Nephron progenitor cell (in vitro differentiated cells): Measurements from ENCODE around the gene PKNOX1.
"Not testable (repeated sequence)": the region's sequence is repeated elsewhere in the genome, so short reads cannot be mapped to it uniquely, and the experiment has no call there.

Experiments used
- DNase-seq: peaks from one replicate; pipeline ENCODE4 v3.0.0; 2021
- H3K27ac Mint-ChIP-seq: 2 replicates; pipeline ENCODE4 v1.8.0; 2021; ENCODE audit warnings: mild to moderate bottlenecking, moderate library complexity, mixed read lengths
- H3K27me3 Mint-ChIP-seq: 2 replicates; pipeline ENCODE4 v1.8.0; 2021; ENCODE audit warnings: mild to moderate bottlenecking, low read depth, mixed read lengths; ENCODE audit not compliant: poor library complexity
- H3K36me3 Mint-ChIP-seq: 2 replicates; pipeline ENCODE4 v1.8.0; 2021; ENCODE audit warnings: low read depth, mixed read lengths
- H3K4me1 Mint-ChIP-seq: 2 replicates; pipeline ENCODE4 v1.8.0; 2021; ENCODE audit warnings: mixed read lengths
- H3K4me3 Mint-ChIP-seq: 2 replicates; pipeline ENCODE4 v1.8.0; 2021; ENCODE audit warnings: mild to moderate bottlenecking, moderate library complexity, mixed read lengths
- H3K9me3 Mint-ChIP-seq: 2 replicates; pipeline ENCODE4 v1.8.0; 2021; ENCODE audit warnings: mild to moderate bottlenecking, moderate library complexity, mixed read lengths
- TF ChIP-seq, protein P1 (sequence below): fragments of 200-600 bp; sonication (generic); IDR thresholded peaks from 2 replicates; pipeline ENCODE4 v1.5.0; 2021; ENCODE audit warnings: antibody characterized with exemption

PKNOX1 gene

DNA sequence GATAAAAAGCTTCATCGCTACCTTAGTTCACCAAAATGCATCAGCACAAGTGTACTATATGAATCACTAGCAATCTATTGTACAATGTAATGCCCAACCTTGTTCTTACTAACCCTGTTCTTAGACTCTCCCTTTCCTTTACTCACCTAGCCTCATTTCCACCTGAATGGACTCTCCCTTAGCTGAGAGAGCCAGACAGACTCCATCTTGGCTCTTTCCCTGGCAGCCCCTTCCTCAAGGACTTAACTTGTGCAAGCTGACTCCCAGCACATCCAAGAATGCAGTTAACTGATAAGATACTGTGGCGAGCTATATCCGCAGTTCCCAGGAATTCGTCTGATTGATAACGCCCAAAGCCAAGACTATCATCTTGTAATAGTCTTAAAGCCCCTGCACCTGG, 38.0 kb upstream of the PKNOX1 start:
- H3K9me3 Mint-ChIP-seq, H3K36me3 Mint-ChIP-seq, H3K4me3 Mint-ChIP-seq, DNase-seq, H3K27me3 Mint-ChIP-seq: not testable (repeated sequence)
- Mint-ChIP-seq H3K4me1 (peaks cover 41% of the 10 kb centered on the region), H3K27ac (peak overlapping the region; percentile 18)

DNA sequence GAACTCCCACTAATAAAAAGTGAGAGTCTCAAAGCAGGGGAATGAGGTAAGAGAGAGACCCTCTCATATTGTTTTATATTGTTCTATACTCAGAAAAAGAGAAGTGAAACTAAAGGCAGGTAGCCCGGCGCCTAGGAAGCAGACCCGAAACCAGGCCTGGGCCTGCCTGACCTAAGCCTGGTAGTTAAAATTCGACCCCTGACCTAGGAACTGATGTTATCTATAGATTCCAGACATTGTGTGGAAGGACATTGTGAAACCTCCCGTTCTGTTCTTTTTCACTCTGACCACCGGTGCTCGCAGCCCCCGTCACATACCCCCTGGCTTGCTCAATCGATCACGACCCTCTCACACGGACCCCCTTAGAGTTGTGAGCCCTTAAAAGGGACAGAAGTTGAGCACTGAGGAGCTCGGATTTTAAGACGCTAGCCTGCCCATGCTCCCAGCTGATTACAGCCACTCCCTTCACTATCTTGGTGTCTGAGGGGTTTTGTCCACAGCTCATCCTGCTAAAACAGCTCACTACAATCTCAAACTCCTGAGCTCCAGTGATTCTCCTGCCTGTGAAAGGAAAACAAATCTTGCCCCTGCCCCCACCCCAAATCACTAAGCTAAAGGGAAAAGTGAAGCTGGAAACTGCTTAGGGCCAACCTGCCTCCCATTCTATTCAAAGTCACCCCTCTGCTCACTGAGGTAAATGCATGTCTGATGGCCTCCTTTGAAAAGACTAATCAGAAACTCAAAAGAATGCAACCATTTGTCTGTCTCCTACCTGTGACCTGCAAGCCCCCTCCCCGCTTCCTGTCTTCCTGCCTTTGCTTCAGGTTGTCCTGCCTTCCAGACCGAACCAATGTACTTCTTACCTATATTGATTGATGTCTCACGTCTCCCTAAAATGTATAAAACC, 37.1 kb upstream of the PKNOX1 start:
- H3K36me3 Mint-ChIP-seq, H3K27me3 Mint-ChIP-seq, DNase-seq, H3K9me3 Mint-ChIP-seq: not testable (repeated sequence)
- Mint-ChIP-seq H3K4me1 (peaks cover 32% of the 10 kb centered on the region), H3K27ac (peak overlapping the region; percentile 94), H3K4me3 (peak overlapping the region; percentile 15)

DNA sequence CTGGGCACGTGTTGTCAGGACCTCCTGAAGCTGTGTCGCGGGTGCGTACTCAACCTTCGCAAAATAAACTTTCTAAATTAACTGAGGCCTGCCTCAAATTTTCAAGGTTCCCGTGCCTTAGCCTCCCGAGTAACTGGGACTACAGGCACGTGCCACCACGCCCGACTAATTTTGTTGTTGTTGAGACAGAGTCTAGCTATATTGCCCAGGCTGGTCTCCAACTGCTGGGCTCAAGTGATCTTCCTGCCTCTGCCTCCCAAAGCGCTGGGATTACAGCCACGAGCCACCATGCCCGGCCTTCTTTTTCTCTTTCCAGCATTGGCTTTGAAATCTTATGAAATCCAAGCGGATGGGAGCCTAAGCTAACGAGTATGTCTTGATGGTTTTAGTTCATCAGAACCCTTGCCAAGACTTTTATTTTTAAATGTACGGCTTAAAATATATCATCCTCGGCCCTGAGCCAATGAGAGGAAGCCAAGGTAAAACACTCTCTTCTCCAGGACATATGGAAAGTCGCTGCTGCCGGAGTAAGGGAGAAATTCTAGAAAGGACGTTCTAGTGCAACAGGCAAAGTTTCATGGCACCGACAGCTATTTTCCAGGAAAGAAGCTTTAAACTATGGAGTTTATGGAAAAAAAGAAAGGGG, 36.3 kb upstream of the PKNOX1 start:
- Mint-ChIP-seq H3K27me3 (peaks cover 7% of the 10 kb centered on the region), H3K27ac (peak overlapping the region; percentile 94), H3K9me3 (no peaks in the 10 kb centered on the region), H3K36me3 (no peaks in the 10 kb centered on the region), H3K4me3 (no peak overlapping the region), H3K4me1 (peaks cover 24% of the 10 kb centered on the region)
- TF ChIP-seq, protein P1, sequence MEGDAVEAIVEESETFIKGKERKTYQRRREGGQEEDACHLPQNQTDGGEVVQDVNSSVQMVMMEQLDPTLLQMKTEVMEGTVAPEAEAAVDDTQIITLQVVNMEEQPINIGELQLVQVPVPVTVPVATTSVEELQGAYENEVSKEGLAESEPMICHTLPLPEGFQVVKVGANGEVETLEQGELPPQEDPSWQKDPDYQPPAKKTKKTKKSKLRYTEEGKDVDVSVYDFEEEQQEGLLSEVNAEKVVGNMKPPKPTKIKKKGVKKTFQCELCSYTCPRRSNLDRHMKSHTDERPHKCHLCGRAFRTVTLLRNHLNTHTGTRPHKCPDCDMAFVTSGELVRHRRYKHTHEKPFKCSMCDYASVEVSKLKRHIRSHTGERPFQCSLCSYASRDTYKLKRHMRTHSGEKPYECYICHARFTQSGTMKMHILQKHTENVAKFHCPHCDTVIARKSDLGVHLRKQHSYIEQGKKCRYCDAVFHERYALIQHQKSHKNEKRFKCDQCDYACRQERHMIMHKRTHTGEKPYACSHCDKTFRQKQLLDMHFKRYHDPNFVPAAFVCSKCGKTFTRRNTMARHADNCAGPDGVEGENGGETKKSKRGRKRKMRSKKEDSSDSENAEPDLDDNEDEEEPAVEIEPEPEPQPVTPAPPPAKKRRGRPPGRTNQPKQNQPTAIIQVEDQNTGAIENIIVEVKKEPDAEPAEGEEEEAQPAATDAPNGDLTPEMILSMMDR = no peak
- DNase-seq = no peak

DNA sequence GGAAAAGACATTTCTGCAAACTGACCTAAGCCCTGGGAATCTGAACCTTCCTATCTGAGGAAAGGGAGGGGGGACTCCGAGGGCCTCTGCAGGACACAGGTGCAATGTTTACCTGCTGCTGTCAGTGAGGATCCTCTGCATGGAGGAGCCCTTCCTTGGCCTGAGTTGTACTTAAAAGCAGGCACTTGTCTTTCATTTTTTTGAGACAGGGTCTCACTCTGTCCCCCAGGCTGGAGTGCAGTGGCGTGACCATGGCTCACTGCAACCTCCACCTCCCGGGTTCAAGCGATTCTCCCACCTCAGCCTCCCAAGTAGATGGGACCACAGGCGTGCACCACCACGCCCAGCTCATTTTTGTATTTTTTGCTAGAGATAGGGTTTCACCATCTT, 35.8 kb upstream of the PKNOX1 start:
- not testable (repeated sequence) for DNase-seq, H3K9me3 Mint-ChIP-seq, H3K27ac Mint-ChIP-seq, H3K4me3 Mint-ChIP-seq, H3K27me3 Mint-ChIP-seq, H3K36me3 Mint-ChIP-seq
- peaks cover 21% of the 10 kb centered on the region for H3K4me1 Mint-ChIP-seq

DNA sequence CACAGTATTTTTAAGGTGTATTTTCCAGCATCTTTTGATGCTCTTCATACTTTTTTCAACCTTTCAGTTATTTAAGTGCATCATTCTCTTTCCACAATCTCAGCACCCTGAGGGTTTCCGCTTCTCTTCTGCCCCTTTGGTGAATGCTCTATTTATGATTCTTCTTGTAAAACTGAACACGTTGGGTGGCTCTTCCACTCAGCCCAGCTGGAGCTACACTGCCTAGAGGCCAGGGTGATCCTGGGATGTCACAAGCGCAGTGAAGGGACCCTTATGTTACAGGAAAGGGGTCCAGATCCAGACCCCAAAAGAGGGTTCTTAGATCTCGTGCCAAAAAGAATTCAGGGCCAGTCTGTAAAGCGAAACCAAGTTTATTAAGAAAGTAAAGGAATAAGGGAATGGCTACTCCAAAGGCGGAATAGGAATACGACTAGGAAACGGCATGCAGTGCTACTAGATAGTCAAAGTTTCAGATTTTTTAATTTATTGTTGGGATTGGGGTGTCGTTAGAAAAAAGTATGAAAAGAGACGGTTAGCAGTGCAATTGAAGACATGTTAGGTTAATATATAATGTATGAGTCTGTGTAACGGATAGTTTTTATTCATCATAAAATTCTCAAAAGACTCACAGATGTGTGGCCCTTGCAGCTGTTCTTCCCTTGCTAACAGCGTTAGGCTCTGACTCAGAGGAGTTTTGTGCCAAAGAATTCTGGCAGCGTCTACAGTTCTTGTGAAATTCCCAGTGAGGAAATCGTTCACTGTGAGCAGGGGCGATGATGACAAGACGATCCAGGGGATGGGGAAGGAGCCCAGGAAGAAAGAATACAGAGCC, 34.6 kb upstream of the PKNOX1 start:
- no peak for DNase-seq
- Mint-ChIP-seq H3K9me3 (no peaks in the 10 kb centered on the region), H3K4me3 (no peak overlapping the region), H3K27ac (no peak overlapping the region), H3K27me3 (peaks cover 7% of the 10 kb centered on the region), H3K36me3 (no peaks in the 10 kb centered on the region), H3K4me1 (peaks cover 21% of the 10 kb centered on the region)
- TF ChIP-seq, protein P1 = no peak

DNA sequence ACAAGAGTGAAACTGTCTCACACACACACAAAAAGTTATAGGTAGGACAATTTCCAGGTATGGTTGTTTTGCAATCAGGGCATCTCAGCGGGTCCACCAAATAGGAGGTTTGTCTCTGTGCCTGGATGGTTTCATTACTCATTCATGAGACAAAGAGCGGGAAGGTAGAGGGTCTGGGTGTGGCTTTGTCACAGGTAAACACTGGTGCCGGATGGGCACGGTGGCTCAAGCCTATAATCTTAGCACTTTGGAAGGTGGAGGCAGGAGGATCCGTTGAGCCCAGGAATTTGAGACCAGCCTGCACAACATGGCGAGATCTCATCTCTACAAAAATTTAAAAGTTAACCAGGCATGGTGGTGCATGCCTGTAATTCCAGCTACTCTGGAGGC, 32.7 kb upstream of the PKNOX1 start:
- Mint-ChIP-seq H3K27ac (no peak overlapping the region), H3K4me3 (no peak overlapping the region), H3K9me3 (no peaks in the 10 kb centered on the region), H3K27me3 (peaks cover 13% of the 10 kb centered on the region), H3K36me3 (no peaks in the 10 kb centered on the region), H3K4me1 (peaks cover 14% of the 10 kb centered on the region)
- DNase-seq = no peak
- TF ChIP-seq, protein P1 = no peak

DNA sequence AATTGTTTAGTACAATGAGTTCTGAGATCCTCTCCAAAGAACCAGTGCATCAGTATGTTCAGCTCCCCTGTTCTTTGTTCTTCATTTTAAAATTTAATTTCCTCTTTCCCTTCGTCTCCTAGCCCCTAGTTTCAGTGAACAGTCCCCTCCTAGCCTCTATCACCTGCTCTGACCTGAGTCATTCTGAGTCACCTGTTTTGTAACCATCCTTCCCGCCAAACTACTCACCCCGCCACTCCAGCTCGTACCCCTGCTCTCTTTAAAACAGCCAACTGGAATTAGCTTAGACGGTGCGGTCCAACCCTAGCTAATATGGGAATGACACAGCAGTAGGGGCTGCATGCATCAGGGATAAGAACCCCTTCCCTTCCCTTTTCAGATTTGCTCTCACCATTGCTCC, 32.1 kb upstream of the PKNOX1 start:
- Mint-ChIP-seq H3K4me1 (peaks cover 9% of the 10 kb centered on the region), H3K4me3 (no peak overlapping the region), H3K36me3 (no peaks in the 10 kb centered on the region), H3K9me3 (no peaks in the 10 kb centered on the region), H3K27me3 (peaks cover 13% of the 10 kb centered on the region), H3K27ac (no peak overlapping the region)
- TF ChIP-seq, protein P1 = no peak
- no peak for DNase-seq

DNA sequence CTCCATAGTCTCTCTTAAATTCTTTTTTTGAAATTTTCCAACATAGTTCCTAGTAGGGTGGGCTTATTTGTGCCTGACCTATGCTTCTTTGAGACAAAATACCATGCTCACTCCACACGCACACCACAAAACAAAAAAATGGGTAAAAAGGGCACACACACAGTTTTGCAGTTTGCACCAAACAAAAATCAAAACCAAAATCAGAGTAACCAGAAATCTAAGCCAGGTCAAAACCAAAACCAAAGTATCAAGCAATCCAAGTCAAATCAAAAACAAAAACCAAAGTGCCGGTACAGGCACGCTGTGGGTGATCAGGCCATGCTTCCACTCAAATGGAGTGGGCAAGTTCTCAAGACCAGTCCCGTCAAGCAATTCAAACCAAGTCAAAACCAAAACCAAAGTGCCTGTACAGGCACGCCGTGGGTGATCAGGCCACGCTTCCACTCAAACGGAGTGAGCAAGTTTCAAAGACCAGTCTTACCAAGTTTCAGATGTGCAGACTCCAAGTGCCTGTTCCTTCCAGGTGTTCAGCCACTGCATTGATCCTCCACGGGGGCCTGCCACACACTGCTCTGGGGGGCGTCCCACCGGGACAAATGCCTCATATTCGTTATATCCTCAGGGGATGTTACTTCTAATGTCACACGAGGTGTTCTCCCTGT, 25.1 kb upstream of the PKNOX1 start:
- not testable (repeated sequence) for H3K4me3 Mint-ChIP-seq, DNase-seq, H3K4me1 Mint-ChIP-seq, H3K27ac Mint-ChIP-seq
- Mint-ChIP-seq H3K27me3 (peaks cover 10% of the 10 kb centered on the region), H3K9me3 (peaks cover 15% of the 10 kb centered on the region), H3K36me3 (peaks cover 16% of the 10 kb centered on the region)

DNA sequence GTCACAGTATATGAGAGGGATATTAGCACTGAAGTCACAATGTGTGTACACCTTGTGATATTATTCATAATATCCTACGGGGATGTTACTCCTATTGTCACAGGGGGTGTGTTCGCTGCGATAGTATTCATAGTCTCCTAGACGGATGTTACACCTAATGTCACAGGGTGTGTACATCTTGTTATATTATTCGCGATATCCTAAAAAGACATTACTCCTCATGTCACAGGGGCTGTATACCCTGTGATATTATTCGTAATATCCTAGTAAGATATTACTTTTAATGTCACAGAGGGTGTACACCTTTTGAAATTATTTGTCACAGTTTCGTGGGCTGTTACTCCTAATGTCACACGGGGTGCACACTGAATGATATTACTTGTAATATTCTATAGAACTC, 23.2 kb upstream of the PKNOX1 start:
- not testable (repeated sequence) for DNase-seq, H3K4me3 Mint-ChIP-seq, H3K27ac Mint-ChIP-seq, H3K4me1 Mint-ChIP-seq
- H3K9me3 Mint-ChIP-seq = peaks cover 24% of the 10 kb centered on the region
- peaks cover 16% of the 10 kb centered on the region for H3K36me3 Mint-ChIP-seq
- peaks cover 16% of the 10 kb centered on the region for H3K27me3 Mint-ChIP-seq
